GM21825 (cell line): ENCODE results near the gene C4orf50.
"Not testable (repeated sequence)": the region's sequence is repeated elsewhere in the genome, so short reads cannot be mapped to it uniquely, and the experiment has no call there.

Experiments
- ATAC-seq: cut with Tn5 transposase; IDR thresholded peaks from one replicate; pipeline ENCODE4 v1.9.1; 2021; ENCODE audit warnings: mild to moderate bottlenecking, moderate library complexity; ENCODE audit not compliant: unreplicated experiment

Gene C4orf50

DNA sequence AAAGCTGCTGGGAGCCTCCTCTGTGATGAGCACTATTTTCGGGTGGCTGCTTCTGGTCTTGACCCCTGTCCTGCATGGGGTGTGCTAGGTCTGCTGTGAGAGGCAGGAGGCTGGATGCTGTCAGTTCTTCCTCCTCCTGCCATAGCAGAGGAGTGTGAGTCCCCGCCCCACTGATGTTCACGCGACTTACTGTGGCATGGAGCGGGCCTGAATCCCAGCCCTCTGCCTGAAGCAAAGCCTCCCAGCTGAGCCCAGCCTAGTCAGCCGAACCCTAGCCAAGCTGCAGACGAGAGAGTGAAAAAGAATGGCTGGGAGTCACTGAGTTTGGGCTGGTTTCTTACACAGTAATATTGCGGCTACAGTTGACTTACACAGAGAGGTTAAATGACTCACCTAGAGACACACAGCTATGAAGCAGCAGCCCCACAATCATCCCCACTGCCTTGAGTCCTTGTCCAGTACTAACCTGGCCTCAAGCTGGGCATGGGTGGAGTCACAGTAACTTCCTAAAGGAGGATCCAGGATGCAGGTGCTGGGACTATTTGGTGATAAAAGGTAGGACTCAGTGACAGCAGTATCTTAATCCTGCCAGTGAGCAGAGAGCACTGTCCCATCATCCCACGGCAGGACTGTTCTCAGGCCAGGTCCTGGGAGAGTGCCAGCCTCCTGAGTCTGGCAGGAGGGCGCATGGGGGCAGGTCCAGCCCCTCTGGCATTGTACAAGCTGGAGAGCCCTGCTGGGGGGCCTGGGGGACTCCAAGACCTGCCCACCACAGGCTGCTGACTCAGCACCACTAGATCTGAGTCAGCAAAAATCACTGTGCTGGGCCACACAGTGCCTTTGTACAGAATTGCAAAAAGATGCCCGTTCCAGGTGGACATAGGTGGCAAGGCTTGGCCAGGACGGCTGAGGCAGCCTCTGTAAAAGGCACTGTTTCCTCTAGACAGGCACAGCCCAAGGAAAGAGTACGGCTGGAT is 65.0 kb downstream of the C4orf50 start:
- no peak for ATAC-seq

DNA sequence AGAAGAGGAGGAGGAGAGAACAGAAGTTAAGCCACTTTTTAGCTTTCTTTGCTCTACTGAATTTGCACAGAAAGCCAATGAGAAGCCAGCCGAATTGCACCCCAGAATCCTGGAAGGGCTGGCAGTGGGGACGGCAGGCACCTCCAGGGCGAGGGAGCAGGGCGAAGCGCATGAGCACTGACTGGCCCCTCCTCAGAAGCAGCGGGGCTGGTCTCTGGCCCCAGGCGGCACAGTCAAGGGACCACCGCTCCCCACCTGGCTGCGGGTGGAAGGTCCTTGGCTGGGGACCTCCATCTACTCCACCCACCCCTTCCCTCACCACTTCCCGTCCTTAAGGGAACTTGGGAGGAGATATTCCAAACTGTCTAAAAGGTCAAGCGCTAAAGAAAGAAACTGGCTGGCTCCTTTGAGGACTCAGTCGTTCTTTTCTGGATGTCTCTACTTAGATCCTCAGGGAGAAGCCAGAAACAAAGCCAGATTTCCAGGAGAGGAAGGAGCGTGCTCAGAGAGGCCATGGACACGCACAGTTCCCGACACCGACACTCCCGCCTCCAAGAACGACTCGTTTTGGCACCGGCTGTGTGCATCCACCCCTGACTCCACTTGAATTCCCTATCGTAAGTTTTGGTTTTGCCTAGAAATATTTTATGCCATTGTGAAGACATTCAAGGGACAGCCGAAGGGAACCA is 65.8 kb downstream of the C4orf50 start:
- no peak for ATAC-seq

DNA sequence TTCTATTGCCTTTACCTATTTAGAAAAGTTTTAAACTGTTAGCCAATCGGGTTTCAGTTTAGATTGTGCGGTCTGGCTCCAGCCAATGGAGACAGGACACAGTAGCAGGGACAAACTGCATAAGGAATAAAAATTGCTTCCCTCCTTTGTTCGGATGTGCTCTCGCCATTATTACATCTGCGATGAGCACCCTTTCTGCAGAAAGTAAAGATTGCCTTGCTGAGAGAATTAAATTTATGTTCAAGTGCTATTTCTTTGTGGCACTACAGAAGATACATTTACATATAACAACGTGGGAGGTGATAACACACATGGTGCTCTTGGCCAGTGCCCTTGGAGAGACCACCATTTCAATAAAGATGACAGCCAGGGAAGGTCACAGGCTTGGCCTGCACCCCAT is 71.6 kb downstream of the C4orf50 start:
- not testable (repeated sequence) for ATAC-seq

DNA sequence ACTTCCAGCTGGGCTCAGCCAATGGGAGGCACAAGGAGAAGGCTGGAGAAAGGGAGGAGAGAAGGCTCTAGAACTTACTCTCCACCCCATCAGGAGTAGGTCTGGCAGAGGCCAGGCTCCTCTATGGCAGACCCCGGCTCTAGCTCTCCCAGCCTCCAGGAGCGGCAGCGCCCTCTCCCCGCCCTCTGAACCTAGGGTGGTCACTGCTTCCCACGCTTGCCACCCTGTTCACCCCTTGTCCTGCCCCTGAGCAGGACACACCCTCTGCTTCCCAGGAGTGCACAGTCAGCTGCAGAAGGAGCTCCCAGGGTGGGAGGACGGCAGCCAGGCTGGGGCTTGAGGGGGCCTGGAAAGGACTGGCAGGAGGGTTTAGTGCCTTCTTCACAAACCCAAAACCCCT is 72.3 kb downstream of the C4orf50 start:
- no peak for ATAC-seq

DNA sequence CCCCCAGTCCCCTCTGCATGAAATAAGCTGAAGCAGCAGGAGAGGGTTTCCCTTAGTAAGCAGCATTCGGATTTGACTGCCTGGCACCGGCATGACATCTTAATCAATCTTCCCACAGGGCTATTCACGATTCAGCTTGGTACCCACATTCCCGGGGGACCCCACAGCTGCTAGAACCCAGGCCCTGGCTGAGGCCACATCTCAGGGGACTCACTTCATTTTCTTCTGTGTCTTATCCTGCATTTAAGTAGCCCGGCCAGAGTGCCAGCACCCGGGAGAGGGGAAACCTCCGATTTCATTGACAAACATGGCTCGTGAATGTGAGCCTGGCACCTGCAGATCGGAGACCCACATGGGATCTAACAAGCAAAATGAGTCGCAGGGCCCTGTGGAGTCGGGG is 73.1 kb downstream of the C4orf50 start:
- ATAC-seq = no peak

DNA sequence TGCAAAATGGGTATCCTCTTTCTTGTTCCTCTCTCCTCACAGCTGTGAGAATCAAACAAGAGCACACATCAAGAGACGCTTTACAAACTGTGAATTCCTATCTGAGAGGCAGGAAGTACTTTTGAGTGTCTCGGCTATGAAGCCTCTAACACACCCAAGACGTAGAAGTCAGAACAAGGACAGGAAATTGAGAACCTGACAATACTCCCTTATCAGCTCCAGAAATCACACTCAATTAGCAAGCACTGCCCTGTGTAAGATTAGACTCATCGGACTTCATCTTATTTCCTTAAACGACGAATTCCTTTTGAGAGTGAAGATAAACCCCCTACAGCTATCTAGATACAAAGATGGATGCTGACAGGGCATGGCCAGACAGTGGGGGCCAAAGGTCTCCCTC is 74.7 kb downstream of the C4orf50 start:
- ATAC-seq = no peak

DNA sequence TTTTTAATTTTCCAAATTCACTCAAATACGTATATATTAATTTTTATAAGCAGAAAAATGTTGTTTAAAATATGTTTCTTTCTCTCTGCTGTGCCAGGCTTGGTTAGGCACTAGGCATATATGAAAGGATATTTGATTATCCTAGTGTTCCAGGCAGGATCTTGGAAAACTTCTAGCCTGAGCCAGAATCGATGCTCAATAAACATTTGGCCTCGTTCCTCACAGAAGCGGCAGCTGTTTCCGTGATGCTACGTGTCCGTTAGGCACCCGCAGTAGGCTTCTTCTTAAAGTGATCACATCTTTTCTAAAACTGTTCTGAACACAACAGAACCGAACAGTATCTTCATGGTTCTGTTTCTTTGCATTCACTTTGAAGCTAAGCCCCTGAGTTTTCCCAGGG is 75.3 kb downstream of the C4orf50 start:
- no peak for ATAC-seq

GRCh38 chr4:5941601-5942000 is 76.6 kb downstream of the C4orf50 start:
- ATAC-seq = no peak

GRCh38 chr4:5940470-5941203 is 77.6 kb downstream of the C4orf50 start:
- no peak for ATAC-seq

DNA sequence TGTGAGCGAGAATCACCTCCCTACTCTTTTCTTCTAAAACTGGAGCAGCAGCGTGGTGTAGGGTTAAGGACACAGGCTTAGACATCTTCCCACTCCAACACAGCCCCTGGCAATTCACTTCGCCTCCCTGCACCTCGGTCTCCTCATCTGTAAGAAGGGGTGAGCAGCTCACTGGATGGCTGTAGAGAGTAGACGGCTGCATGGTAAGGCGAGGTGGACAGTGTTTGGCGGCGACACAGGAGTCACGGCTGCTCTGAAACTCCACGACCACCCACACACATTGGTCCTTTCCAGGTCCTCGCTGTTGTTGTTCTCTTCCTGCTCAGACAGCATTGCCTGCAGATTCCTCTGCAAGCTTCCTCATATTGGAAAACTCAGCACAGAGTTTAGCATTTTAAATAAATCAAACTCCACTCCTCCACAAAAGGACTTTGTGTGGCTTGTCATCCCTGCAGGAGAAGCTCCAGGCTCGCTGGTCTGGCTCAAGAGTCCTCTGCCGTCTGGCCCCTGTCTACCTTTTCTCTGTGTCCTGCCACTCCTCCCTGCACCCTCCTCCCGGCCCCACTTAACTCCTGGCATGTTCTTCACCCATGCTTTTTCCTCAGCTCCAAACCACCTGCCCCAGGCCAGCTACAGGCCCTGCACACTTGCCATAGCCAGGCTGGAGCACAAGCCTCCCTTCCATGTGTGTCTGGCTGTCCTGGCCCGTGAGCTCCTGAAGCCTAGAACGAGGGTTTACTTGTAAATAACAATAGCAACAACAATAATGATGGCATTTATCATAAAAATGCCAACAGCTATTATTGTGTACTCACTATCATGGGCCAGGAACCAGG is 84.0 kb downstream of the C4orf50 start:
- no peak for ATAC-seq

DNA sequence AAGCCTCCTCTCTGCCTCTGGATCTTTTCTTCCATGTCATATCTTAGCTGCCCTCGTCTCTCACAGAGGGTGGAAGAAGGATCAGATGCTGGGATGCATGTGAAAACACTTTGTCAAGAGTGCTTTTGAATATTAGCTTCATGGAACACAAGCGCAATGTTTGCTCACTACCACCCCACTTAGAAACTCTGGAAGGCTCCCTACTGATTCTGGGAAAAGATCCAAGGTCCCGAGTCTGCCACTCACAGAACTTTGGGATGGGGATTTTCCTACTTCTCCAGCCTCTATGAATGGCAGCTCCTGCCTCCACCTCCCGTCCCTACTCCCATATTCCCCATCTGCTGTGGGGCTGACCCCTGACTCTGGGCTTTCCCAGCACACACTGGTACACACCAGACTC is 85.1 kb downstream of the C4orf50 start:
- no peak for ATAC-seq

GRCh38 chr4:5932035-5932568 is 86.1 kb downstream of the C4orf50 start:
- no peak for ATAC-seq

DNA sequence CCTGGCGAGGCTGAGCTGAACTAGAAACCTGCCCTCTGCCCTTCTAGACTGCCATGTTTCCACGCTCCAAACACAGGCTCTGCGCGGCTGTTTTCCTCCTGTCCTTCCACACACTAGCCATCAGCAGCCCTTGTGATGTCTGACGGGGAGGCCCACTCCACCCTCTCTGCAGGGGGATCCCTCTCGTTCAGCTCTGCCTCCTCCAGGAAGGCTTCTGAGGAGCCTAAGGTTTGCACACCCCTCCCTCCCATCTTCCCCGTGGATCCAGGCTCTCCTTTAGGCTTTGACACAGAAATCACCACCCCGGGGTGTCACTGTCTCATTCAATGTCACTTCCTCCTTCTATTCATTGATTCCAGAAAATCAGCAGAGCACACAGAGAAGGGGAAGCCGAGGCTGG is 86.7 kb downstream of the C4orf50 start:
- no peak for ATAC-seq

DNA sequence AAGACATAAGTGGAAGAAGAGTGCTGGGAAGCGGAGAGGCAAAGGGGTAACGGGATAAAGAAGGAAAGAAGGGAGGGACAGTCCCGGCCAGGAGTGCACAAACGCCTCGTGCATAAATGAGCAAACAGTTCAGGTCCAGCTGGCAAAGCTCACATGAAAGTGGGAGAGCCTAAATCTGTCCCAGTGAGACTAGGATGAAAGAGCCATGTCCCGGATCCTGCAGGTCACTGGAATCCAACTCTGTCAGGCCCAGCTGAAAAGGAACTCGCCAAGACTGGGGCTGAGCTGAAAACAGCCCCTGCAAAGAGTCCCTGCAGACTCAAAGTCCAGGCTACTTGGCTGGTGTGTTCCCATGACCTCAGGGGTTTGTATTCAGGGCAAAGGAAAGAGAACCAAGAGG is 87.4 kb downstream of the C4orf50 start:
- ATAC-seq = no peak

- no peak for ATAC-seq
These were observed 87.8 kb downstream of the C4orf50 start for GRCh38 chr4:5930456-5930855.

GRCh38 chr4:5928844-5929420 is 89.3 kb downstream of the C4orf50 start:
- ATAC-seq = no peak

- ATAC-seq = no peak
These were observed 90.0 kb downstream of the C4orf50 start for GRCh38 chr4:5928274-5928673.

- no peak for ATAC-seq
These were observed 90.5 kb downstream of the C4orf50 start for GRCh38 chr4:5927747-5928146.

GRCh38 chr4:5927116-5927515 is 91.1 kb downstream of the C4orf50 start:
- ATAC-seq = no peak

GRCh38 chr4:5926598-5926997 is 91.6 kb downstream of the C4orf50 start:
- no peak for ATAC-seq
